ENCODE results near the gene MYH11.

DNA sequence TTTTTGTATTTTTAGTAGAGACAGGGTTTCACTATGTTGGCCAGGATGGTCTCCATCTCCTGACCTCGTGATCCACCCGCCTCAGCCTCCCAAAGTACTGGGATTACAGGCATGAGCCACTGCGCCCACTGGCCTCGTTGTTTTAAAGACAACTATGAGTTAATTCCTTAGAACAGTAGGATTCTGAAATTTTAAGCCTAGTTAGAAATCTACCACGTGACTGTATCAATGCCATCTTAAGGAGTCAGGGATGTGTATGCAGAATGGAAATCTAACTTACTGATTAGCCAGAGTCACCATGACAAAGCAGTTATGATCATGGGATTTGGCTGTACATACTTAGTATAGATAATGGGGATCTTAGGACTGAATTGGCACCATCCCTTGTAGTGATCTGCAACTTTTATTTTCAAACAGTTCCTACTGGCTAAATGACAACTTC, 28.8 kb upstream of the MYH11 start:
- TF ChIP-seq, protein P1, sequence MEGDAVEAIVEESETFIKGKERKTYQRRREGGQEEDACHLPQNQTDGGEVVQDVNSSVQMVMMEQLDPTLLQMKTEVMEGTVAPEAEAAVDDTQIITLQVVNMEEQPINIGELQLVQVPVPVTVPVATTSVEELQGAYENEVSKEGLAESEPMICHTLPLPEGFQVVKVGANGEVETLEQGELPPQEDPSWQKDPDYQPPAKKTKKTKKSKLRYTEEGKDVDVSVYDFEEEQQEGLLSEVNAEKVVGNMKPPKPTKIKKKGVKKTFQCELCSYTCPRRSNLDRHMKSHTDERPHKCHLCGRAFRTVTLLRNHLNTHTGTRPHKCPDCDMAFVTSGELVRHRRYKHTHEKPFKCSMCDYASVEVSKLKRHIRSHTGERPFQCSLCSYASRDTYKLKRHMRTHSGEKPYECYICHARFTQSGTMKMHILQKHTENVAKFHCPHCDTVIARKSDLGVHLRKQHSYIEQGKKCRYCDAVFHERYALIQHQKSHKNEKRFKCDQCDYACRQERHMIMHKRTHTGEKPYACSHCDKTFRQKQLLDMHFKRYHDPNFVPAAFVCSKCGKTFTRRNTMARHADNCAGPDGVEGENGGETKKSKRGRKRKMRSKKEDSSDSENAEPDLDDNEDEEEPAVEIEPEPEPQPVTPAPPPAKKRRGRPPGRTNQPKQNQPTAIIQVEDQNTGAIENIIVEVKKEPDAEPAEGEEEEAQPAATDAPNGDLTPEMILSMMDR (IDR thresholded peaks at IDR 0.05 in 4 of 5, conservative IDR thresholded peaks at IDR 0.05 in 1 of 5) = no peak
- TF ChIP-seq POLR2A (IDR thresholded peaks at IDR 0.05) = no peak

Data from gastrocnemius medialis (tissue), 4 donors.